ENCODE results near the gene OMP.
"Not testable (repeated sequence)": the region's sequence is repeated elsewhere in the genome, so short reads cannot be mapped to it uniquely, and the experiment has no call there.

Gene OMP

GRCh38 chr11:77102246-77103210, at the start of gene OMP:
OMP (plus strand) TSS chr11:77102840; CDS start chr11:77102840, 0 bp downstream.
- DNase-seq, result no peak

GRCh38 chr11:77053217-77054015, 49.2 kb upstream of the OMP start:
- no peak for DNase-seq

DNA sequence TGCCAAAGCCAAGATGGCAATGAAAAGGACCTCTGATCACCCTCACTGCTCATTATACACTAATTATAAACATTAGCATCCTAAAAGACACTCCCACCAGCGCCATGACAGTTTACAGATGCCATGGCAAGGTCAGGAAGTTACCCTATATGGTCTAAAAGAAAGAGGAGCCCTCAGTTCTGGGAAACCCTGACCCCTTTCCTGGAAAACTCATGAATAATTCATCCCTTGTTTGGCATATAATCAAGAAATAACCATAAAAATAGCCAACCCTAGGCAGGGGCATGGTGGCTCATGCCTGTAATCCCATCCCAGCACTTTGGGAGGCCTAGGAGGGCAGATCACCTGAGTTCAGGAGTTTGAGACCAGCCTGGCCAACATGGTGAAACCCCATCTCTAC, 48.6 kb upstream of the OMP start:
- DNase-seq, result no peak

DNA sequence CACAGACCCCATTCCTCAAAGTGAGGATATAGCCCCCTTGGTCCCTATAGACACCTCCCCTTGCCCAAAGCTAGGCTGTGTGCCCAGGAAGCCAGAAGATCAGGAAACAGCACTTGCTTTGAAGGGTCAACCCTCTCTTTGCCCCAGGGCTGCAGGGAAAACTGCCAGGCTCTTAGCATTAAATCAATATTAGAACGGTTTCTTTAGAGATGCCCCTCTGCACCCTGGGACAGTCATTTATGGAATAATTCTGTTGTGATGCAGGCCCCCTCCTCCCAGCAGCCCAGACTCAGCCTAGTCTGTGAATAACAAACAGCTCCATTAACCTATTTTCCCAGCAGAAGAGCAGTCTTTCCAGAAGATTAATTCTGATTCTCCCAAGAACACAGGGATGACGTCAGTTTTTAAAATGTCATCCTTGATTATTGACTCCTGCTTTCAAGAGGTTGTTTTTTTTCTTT, 47.5 kb upstream of the OMP start:
- DNase-seq, result no peak

DNA sequence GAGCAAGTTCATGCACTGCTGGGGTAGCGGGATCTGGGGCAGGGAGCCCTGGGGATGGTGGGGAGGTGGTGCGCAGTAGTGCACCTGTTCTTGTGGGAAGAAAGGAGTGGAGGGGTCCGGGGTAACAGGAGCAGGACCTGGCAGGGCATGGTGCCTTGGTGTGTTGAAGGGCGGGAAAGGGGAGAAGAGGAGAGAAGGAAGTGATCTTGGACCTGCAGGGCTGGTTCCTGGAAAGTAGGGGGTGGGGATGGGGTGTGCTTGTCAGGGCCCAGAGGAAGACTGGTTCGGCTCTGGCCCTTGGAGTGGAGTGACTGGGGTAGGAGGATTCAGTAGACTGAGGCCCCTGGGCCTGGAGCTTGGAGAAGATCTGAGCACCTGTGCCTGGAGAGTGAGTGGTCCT, 46.7 kb upstream of the OMP start:
- no peak for DNase-seq

DNA sequence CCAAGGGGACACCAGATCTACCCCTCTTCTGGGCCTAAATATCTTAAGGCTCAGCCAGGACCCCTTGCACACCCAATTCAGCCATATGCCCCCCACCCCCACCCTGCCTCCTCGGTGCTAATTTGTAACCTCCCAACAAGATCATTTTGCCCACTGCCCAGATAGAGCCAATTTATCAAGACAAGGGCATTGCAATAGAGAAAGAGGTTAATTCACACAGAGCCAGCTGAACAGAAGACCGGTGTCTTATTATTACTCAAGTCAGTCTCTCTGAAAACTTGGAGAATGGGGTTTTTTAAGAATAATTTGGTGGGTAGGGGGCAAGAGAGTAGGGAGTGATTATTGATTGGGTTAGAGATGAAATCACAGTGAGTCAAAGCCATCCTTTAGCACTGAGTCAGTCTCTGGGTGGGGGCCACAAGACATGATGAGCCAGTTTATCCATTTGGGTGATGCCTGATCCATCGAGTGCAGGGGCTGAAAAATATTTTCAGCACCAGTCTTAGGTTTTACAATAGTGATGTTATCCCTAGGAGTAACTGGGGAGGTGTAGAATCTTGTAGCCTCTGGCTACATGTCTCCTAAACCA, 45.7 kb upstream of the OMP start:
- no peak for DNase-seq

GRCh38 chr11:77057938-77058474, 44.6 kb upstream of the OMP start:
- no peak for DNase-seq

- DNase-seq, result no peak
Measured at GRCh38 chr11:77058900-77059299, 43.7 kb upstream of the OMP start.

DNA sequence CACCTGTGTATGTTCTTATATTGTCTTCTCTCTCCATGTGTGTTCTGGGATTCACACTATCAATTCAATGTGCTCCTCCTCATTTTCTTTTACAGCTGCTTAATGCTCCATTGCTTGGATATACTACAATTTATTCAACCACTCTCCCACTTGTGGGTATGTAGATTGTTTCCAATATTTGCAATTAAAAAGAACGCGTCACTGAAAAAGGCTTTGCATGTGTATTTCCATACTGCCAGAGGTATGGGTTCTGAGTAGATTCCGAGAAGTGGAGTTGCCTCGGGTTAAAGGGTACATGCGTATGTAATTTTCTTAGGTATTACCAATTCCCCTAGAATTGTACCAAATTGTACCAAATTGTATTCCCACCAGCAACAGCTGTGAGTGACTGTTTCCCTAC, 42.8 kb upstream of the OMP start:
- no peak for DNase-seq

DNA sequence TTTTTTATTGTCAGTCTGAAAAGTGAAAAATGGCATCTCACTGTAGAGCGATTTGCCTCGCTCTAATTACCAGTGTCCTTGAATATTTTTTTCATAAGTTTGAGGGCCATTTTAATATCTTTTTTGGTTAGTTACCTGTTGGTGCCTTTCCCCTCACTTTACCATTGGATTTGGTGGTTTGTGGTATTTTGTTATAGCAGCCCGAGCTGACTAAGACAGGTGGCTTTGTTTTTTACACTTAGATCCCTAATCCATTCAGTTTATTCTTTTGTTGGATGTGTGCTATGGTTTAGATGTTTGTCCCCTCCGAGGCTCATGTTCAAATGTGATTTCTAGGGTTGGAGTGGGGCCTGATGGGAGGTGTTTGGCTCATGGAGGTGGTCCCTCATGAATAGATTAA, 42.4 kb upstream of the OMP start:
- DNase-seq, result no peak

DNA sequence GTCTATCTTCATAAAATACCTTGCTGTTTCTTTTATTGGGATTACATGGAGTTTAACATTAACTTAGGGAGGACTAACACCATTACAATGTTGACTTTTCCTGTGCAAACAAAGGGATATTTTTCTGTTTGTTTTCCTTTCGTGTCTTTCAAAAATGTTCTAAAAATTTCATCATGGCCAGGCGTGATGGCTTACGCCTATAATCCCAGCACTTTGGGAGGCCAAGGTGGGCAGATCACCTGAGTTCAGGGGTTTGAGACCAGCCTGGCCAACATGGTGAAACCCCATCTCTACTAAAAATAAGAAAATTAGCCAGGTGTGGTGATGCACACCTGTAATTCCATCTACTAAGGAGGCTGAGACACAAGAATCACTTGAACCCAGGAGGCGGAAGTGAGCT, 41.4 kb upstream of the OMP start:
- DNase-seq, result not testable (repeated sequence)

- no peak for DNase-seq
Measured at GRCh38 chr11:77062924-77063323, 39.7 kb upstream of the OMP start.

DNA sequence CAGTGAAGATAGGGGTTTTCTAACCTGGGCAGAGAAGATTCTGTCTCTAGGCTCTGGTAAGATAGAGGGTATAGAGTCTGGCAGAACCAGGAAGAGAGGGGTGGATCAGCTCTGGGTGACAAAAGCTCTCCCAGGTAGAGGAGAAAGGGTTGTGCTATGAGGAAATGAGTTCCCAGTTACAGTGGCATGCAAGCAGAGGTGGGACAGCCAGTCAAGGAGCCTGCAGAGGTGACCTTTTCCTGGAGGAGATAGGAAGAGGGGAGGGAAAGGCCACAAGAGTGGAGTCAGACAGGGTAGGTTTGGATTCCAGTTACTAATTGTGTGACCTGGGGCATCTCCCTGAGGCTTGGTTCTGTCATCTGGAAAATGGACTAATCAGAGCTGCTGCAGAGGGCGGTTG, 39.2 kb upstream of the OMP start:
- DNase-seq, result no peak

GRCh38 chr11:77063861-77064260, 38.8 kb upstream of the OMP start:
- DNase-seq, result no peak

- no peak for DNase-seq
Measured at GRCh38 chr11:77064648-77065217, 37.9 kb upstream of the OMP start.

DNA sequence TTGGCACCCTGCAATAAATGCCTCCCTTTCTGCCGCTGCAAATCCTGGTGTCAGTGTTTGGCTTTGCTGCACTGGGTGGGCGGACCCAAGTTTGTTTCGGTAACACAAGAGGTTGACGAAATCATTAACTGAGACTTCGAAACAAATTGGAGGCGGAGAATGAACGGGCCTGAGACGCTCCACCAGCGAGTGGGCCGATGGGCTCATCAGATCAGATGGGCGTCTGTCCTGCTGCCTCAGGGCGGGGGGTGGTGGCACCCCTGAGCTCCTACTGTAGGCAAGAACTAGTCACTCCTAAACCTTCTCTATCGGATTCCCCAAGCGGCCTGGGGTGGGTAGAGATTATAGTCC, 36.8 kb upstream of the OMP start:
- DNase-seq, result no peak

DNA sequence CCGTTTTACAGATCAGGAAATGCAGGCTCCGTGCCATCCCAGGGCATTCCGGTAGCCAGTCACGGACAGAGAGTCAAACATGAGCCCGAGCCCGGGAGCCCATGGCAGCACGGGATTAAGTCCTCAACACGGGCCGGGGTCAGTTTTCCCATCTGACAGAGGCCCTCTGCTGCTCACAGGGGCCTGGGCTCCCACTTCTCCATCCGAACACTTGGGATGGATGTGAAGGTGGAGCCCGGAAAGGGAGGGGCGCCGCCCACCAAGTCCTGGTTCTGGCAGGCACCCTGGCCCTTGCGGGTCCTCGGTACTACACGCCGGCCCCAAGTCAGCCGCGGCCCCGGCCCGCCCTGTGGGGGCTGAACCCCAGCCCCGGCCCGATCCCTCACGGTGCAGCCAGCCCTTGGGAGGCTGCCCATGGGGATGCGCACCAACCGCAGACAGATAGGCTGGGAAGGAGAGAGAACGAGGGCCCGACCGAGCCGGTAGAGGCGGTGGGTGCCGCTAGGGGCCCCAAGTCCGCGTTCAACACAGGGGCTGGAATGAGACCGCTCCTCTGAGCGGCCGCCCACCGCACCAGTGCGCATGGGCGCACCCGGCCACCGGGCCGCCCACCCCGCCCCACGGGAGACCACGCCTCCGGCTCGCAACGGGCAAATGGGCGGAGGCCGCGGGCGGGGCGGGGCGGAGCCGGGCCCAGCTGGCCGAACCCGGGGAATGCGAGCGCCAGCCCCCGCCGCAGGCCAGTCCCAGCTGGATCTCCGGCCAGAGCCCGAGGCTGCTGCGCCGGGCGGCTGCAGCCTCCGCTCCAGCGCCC, 36.2 kb upstream of the OMP start, which contains the start of gene CAPN5:
Gene CAPN5 (plus strand): TSS at position 743 of the 814 bp plus-strand sequence. CDS start 17,916 bp downstream, outside the sequence.
- DNase-seq, result no peak

DNA sequence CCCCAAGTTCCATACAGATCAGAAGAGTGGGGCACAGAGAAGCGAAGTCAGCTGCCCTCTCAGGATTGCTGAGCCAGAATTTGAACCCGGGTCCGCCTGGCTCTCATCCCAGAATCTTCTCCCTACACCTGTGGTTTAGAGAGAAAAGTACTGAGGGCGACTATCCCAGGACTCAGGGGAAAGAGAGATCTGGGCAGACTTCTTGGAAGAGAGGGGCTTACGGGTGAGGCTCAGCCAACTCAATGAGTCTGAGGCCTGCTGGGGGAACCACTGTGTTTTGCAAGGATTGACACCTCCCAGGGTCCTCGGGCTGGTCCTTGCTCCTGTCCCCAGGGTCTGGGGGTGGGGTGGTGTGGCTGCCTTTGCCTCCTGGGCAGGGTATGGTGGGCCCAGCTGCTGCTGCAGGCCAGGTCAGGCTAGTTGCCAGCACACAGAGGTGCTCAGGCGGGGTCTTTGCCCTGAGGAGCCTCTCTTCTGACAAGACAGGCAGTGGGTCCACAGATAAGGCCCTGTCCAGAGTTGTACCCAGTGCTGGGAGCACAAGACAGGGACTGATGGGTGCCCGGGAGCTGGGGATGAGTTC, 34.7 kb upstream of the OMP start:
- DNase-seq, result no peak

DNA sequence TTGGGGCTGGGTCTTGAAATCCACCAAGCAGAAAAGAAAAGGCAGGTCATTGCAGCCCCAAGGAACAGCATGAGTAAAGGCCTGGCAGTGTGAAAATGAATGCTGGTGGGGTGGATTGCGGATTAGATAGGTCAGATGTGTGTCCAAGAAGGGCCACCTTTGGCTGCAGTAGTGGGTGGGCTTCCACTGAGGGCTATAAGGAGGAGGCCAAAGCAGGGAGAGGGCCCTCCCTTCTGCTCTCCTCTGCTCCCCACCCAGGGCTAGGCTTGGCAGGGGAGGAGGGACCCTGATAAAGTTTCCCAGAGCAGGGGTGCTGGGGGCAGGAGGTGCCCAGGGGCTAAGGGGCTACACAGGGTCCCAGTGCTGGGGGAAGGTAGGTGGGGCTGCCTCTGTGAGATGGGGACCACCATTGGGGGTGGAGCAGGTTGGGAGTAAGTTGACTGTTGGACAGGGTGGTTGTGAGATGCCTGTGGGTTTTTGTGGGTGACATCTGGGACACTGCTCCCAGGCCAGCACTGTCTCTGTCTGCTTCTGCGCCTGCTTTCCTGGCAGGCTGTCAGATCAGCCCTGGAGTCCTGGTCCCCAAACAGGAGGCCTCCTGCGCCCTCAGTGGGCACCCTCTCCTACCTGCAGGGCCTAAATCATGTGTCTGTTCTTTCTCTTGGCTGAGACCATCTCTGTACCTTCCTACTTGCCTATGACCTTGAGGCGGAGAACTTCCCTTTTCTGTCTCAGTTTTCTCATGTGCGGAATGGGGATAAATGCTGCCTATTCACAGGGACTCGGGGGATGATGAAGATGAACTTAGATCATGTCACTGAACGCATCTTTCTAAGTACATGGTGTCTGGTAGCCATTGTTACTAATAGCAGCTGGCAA, 33.9 kb upstream of the OMP start:
- no peak for DNase-seq

DNA sequence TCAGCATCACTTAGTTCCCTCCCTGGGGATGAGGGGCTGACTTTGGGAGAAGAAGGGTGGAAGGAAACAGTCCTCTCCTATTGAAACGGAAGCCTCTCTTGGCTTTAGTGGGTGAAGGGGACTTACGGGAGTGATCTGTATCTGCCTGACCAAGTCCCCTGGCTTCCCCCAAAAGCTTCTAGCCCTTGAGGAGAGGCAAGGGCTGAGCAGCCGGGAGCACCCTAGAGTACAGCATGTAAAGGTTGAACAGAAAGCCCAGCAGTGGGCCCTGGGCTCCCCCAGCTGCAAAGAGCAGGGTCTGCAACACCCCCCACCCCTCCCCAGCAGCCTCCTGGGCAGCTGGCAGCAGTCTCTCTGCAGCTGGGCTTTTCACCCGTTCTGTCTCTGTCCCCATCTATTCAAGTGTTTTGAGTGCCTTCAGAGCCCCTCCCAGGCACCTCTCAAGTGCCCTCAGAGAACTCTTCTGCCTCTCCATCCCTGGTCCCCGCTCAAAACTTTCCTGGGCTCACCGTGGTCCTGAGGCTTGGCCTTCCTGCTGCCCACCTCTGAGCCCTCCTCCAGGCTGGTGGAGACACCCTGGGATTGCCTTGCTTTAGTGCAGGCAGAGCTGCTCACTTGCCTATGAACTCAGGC, 33.2 kb upstream of the OMP start:
- no peak for DNase-seq
